Effector memory CD8-positive, alpha-beta T cell (primary cell): Measurements from ENCODE around the gene MTFP1.
"Not testable (repeated sequence)": the region's sequence is repeated elsewhere in the genome, so short reads cannot be mapped to it uniquely, and the experiment has no call there.

Experiments
- ATAC-seq: fragments of 150-1000 bp; cut with Tn5 transposase; replicated peaks from 2 replicates; pipeline ENCODE4 v1.10.0; 2021; ENCODE audit warnings: mild to moderate bottlenecking, moderate library complexity
- DNase-seq, 3 experiments: peaks; one replicate each; pipeline ENCODE4 v3.0.0; 2021
- H3K27ac Mint-ChIP-seq, 2 donors: one replicate each; pipeline ENCODE4 v1.8.0; 2022; ENCODE audit warnings: mild to moderate bottlenecking in 2 of 2, mixed read lengths in 2 of 2, moderate library complexity in 2 of 2
- H3K27me3 Mint-ChIP-seq, 2 donors: one replicate each; pipeline ENCODE4 v1.8.0; 2022; ENCODE audit warnings: mixed read lengths in 2 of 2
- H3K36me3 Mint-ChIP-seq: one replicate; pipeline ENCODE4 v1.8.0; 2022; ENCODE audit warnings: mild to moderate bottlenecking, moderate library complexity, mixed read lengths; ENCODE audit not compliant: insufficient read depth
- H3K4me1 Mint-ChIP-seq, 2 donors: one replicate each; pipeline ENCODE4 v1.8.0; 2022; ENCODE audit warnings: low read depth in 2 of 2, mixed read lengths in 2 of 2
- H3K4me3 Mint-ChIP-seq, 2 donors: one replicate each; pipeline ENCODE4 v1.8.0; 2022; ENCODE audit warnings: mild to moderate bottlenecking in 2 of 2, mixed read lengths in 2 of 2, moderate library complexity in 2 of 2
- H3K9me3 Mint-ChIP-seq, 2 donors: one replicate each; pipeline ENCODE4 v1.8.0; 2022; ENCODE audit warnings: mixed read lengths in 2 of 2

MTFP1 gene

DNA sequence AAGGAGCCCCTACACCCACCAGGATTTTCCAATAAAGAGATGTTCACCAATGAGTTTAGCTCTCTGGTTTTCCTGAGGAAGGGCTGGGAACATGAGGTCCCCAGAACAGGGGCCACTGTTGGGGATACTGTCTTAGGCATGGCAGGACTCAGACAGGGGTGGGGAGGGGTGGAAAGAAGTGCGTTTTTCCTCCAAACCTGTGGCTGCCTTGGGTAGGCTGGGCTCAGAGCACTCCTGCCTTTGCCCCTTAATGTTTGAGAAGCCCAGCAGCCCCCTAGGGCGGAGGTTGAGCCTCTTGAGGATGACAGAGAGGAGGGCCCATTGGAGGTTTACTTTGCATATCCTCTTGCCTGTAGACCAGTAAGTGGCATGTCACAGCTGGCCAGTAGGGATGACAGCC is 10.6 kb downstream of the MTFP1 start:
- peaks cover 33% of the 10 kb centered on the region for H3K36me3 Mint-ChIP-seq
- ATAC-seq = no peak
- peak overlapping the region; percentile 76 to 78 for H3K4me3 Mint-ChIP-seq
- DNase-seq = no peak
- H3K27ac Mint-ChIP-seq = peak overlapping the region; percentile 98 to 99
- peaks cover 35 to 41% of the 10 kb centered on the region in 2 donors for H3K27me3 Mint-ChIP-seq
- peaks cover 6 to 20% of the 10 kb centered on the region in 2 donors for H3K9me3 Mint-ChIP-seq
- peaks cover 16 to 19% of the 10 kb centered on the region in 2 donors for H3K4me1 Mint-ChIP-seq

DNA sequence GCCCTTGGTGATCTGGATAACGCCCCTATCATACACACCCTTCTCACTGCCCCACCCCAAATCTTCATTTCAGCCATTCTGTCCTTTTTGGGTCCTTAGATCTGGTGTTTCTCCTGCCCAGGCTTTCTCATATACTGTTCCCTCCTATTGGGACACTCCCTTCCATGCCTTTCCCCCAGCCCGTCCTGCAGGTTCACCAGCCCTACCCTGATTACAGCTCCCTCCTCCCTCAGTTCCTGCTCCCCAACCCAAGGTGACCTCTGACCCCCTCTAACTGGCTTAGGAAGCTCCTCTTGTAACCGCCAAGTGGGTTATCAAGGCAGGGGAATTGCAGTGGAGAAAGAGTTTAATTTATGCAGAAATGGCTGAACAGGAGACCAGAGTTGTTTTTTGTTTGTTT is 13.0 kb downstream of the MTFP1 start:
- peaks cover 8 to 20% of the 10 kb centered on the region in 2 donors for H3K9me3 Mint-ChIP-seq
- ATAC-seq = no peak
- peaks cover 42 to 47% of the 10 kb centered on the region in 2 donors for H3K27me3 Mint-ChIP-seq
- no peak overlapping the region for H3K4me3 Mint-ChIP-seq
- peaks cover 30 to 33% of the 10 kb centered on the region in 2 donors for H3K4me1 Mint-ChIP-seq
- no peak for DNase-seq
- peaks cover 44% of the 10 kb centered on the region for H3K36me3 Mint-ChIP-seq
- H3K27ac Mint-ChIP-seq = peak overlapping the region; percentile 14 to 27

DNA sequence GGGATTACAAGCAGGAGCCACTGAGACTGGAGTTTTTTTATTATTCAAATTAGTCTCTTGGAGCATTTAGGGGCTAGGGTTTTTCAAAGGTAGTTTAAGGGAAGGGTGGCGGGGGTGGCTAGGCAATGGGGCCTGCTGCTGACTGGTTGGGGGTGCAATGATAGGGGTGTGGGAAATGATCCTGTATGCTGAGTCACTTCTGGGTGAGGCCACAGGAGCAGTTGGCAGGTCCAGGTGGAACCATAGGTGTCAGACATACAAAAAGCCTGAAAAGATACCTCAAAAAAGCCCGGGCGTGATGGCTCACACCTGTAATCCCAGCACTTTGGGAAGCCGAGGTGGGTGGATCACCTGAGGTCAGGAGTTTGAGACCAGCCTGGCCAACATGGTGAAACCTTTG is 13.7 kb downstream of the MTFP1 start:
- H3K27me3 Mint-ChIP-seq = peaks cover 42 to 47% of the 10 kb centered on the region in 2 donors
- no peak for DNase-seq
- ATAC-seq = no peak
- peaks cover 44% of the 10 kb centered on the region for H3K36me3 Mint-ChIP-seq
- H3K4me3 Mint-ChIP-seq = no peak overlapping the region
- H3K4me1 Mint-ChIP-seq = peaks cover 30 to 33% of the 10 kb centered on the region in 2 donors
- H3K27ac Mint-ChIP-seq = peak overlapping the region in 1 of 2 donors; percentile 14
- H3K9me3 Mint-ChIP-seq = peaks cover 8 to 20% of the 10 kb centered on the region in 2 donors

DNA sequence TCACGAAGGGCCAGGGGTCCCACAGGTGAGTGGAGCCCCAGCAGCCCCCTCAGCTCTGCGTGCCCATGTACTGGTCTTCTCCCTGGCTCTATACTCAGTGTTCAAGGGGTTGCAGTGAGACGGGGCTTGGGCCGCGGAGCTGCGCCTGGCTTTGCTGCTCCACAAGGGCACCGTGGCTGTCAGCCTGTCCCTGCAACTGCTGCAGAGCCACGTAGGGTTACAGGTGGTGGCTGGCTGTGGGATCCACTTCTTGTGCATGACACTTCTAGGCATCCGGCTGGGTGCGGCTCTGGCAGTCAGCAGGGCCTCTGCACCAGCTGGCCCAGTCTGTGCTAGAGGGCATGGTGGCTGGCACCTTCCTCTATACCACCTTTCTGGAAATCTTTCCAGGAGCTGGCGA is 14.3 kb downstream of the MTFP1 start:
- Mint-ChIP-seq H3K27me3 (peaks cover 42 to 47% of the 10 kb centered on the region in 2 donors), H3K27ac (no peak overlapping the region), H3K36me3 (peaks cover 44% of the 10 kb centered on the region), H3K9me3 (peaks cover 8 to 20% of the 10 kb centered on the region in 2 donors), H3K4me1 (peaks cover 27 to 29% of the 10 kb centered on the region in 2 donors), H3K4me3 (no peak overlapping the region)
- ATAC-seq = no peak
- DNase-seq = no peak

DNA sequence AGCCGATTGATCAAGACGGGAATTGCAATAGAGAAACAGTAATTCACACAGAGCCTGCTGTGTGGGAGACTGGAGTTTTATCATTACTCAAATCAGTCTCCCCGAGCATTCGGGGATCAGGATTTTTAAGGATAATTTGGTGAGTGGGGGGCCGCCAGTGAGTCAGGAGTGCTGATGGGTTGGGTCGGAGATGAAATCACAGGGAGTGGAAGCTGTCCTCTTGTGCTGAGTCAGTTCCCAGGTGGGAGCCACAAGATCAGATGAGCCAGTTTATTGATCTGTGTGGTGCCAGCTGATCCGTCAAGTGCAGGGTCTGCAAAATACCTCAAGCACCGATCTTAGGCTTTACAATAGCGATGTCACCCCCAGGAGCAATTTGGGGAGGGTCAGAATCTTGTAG is 15.5 kb downstream of the MTFP1 start:
- ATAC-seq (no peak), DNase-seq (no peak)
- H3K9me3 Mint-ChIP-seq = peaks cover 5 to 8% of the 10 kb centered on the region in 2 donors
- H3K27me3 Mint-ChIP-seq = peaks cover 50 to 58% of the 10 kb centered on the region in 2 donors
- no peak overlapping the region for H3K4me3 Mint-ChIP-seq
- peaks cover 16 to 19% of the 10 kb centered on the region in 2 donors for H3K4me1 Mint-ChIP-seq
- H3K36me3 Mint-ChIP-seq = peaks cover 33% of the 10 kb centered on the region
- peak overlapping the region in 1 of 2 donors; percentile 90 for H3K27ac Mint-ChIP-seq

DNA sequence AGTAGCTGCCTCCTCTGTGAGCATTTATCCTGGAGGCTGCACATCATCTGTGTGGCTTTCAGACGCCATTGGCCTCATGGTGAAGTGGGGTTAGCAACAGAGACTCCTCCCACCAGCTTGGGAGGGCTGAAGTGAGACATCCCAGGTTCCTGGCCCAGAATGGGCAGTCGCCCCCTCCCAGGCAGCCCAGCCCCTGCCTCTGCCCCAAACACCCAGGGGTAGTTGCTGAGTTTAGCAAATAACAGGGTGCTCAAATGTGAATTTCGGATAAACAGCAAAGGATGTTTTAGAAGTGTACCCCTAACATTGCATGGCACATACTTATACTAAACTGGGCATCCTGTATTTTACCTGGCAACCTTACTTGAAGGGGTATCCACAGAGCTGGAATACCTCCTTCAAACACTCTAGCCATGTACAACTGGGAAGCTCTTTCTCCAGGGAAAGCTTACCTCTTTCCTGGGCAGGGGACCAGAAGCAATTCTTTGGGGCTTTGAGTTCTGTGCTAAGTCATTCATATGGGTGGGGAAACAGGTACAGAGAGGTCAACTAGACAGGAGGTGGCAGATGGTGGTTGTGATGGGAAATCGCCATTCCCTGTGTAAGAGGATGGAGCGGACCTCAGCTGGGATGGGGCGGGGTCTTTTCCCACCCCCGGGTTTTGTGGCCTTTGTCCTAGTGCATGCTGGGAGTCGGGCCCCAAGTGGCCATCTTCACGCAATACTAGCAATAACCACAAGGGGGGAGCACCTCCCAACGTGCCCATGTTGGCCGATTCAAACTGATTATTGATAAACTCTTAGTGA is 19.3 kb downstream of the MTFP1 start:
- Mint-ChIP-seq H3K4me1 (peaks cover 14 to 17% of the 10 kb centered on the region in 2 donors), H3K27ac (no peak overlapping the region), H3K9me3 (peaks cover 0 to 3% of the 10 kb centered on the region in 2 donors), H3K27me3 (peaks cover 47 to 65% of the 10 kb centered on the region in 2 donors), H3K4me3 (no peak overlapping the region), H3K36me3 (peaks cover 19% of the 10 kb centered on the region)
- DNase-seq (peak; percentile 31 to 51 (median 37)), ATAC-seq (no peak)

DNA sequence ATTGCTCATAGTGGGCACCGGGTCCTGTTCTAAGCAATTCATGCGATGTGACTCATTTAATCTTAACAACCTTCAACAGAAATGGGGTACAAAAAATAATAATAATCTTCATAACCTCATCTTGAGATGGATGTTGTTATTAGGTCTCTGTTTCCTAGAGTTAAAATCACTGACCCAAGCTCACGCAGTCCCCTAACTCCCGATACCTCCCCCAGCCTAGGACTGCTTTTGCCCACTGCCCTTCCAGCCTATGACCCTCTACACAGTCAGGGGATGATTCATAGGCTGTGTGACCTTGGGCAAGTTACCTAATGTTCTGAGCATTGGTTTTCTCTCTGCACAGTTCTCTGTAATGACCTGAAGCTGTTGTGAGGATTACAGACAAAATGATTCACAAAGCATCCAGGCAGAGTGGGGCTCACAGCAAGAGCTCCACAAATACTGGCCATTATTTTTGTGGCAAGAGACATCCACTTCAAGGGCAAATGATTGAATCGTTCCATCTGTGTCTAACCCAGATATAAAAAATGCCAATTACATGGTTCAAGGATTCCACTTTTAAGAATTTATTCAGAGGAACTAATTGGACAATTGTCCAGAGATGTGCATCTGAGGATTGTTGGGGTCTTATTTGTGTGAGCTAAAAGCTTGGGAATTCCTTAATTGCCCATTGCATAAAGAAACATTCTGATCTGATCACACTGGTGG is 20.0 kb downstream of the MTFP1 start:
- Mint-ChIP-seq H3K4me3 (no peak overlapping the region), H3K4me1 (peaks cover 14 to 17% of the 10 kb centered on the region in 2 donors), H3K9me3 (peaks cover 0 to 3% of the 10 kb centered on the region in 2 donors), H3K27ac (no peak overlapping the region), H3K27me3 (peaks cover 46 to 65% of the 10 kb centered on the region in 2 donors), H3K36me3 (peaks cover 16% of the 10 kb centered on the region)
- DNase-seq (no peak), ATAC-seq (no peak)

DNA sequence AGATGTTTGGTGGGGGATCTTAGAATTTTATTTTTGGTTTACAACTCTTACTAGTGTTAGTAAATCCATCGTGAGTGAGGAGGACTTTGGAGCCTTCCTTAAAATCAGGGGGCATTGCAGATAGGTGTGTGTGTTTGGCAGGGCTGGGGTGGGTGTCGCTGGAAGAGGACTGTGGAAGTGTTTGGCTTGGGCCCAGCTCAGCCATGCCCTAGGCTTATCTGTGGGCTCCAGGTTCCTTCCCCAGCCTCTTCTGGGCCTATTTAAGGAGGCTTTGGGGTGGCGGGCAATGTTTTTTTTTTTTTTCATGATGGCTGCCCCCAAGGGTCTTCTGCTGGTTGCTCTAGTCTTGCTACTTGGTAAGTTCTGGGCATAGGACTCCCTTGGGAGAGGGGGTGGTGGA is 22.1 kb downstream of the MTFP1 start:
- Mint-ChIP-seq H3K4me3 (no peak overlapping the region), H3K27me3 (peaks cover 54 to 74% of the 10 kb centered on the region in 2 donors), H3K4me1 (peaks cover 6 to 9% of the 10 kb centered on the region in 2 donors), H3K36me3 (peaks cover 4% of the 10 kb centered on the region), H3K27ac (no peak overlapping the region), H3K9me3 (no peaks in the 10 kb centered on the region)
- DNase-seq (no peak), ATAC-seq (no peak)

DNA sequence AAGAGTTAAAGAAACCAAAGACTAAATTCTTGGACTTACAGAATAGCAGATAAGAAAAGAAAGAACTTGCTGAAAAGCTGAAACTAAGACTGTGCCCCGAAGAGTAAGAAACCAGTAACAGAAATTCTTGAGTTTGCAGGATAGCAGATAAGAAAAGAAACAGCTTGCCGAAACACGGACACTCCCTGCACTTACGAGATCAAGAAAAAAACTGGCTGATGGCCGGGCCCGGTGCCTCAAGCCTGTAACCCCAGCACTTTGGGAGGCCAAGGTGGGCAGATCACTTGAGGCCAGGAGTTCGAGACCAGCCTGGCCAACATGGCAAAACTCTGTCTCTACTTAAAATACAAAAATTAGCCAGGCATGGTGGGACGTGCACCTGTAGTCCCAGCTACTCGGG is 25.9 kb downstream of the MTFP1 start:
- not testable (repeated sequence) for ATAC-seq, H3K36me3 Mint-ChIP-seq, H3K9me3 Mint-ChIP-seq, DNase-seq, H3K27ac Mint-ChIP-seq, H3K4me3 Mint-ChIP-seq, H3K4me1 Mint-ChIP-seq
- H3K27me3 Mint-ChIP-seq = peaks cover 60 to 67% of the 10 kb centered on the region in 2 donors

DNA sequence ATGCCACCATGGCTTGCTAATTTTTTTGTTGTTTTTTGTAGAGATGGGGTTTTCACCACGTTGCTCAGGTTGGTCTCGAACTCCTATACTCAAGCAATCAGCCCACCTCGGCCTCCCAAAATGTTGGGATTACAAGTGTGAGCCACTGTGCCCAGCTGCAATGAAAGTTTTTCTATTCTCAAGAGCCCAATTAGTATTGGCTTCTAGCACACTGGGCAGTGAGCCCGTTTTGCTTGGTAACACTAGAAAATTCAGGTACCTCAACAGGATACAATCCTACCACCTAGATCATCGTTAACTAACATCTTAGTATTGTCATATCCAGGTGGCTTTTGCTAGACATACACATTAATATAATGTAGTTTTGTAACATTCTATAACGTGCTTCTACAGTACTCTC is 27.3 kb downstream of the MTFP1 start:
- H3K27ac Mint-ChIP-seq = no peak overlapping the region
- no peak for ATAC-seq

DNA sequence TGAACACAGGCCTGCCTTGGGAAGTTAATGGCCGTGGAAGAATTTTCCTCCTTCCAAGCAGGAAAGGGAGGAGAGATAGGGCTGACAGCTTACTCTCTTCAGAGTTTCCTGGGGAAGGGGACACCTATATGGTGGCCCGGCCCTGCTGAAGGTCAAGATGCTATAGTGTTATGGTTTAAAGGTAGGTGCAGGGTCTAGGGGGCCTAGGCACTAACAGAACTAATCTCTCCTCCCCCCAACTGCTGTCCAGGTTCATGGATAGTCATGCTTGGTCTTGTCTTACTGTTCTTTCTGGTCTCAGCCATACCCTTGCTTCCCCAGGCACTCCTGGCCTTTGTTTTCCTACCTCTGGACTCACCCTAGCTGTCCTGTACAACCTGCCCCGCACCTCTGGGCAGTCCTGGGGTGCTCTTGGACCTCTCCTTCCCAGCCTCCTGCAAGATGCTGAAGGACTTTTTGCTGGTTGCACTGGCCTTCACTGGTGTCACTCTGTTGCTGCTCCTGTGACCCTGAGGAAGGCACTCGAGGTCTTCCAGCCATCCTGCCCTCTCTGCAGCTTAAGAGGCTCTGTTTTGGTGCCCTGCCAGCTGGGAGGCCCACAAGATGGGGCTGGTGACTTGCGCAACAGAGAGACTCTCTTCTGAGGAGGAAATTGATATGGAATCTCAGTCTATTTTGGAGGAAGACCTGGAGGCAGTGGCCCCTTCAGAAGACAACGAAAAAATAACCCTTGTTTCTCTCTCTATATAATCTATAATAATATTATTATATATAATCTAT is 28.4 kb downstream of the MTFP1 start:
- peaks cover 2% of the 10 kb centered on the region for H3K36me3 Mint-ChIP-seq
- ATAC-seq (peak; percentile 35), DNase-seq (no peak)
- peaks cover 46 to 62% of the 10 kb centered on the region in 2 donors for H3K27me3 Mint-ChIP-seq
- H3K27ac Mint-ChIP-seq = no peak overlapping the region
- H3K9me3 Mint-ChIP-seq = no peaks in the 10 kb centered on the region
- no peaks in the 10 kb centered on the region for H3K4me1 Mint-ChIP-seq
- H3K4me3 Mint-ChIP-seq = no peak overlapping the region

More for the DNA sequence above, 27.3 kb downstream of the MTFP1 start:
- Mint-ChIP-seq H3K4me3 (no peak overlapping the region), H3K4me1 (no peaks in the 10 kb centered on the region), H3K27me3 (peaks cover 53 to 67% of the 10 kb centered on the region in 2 donors), H3K36me3 (peaks cover 2% of the 10 kb centered on the region), H3K9me3 (no peaks in the 10 kb centered on the region)
- no peak for DNase-seq

DNA sequence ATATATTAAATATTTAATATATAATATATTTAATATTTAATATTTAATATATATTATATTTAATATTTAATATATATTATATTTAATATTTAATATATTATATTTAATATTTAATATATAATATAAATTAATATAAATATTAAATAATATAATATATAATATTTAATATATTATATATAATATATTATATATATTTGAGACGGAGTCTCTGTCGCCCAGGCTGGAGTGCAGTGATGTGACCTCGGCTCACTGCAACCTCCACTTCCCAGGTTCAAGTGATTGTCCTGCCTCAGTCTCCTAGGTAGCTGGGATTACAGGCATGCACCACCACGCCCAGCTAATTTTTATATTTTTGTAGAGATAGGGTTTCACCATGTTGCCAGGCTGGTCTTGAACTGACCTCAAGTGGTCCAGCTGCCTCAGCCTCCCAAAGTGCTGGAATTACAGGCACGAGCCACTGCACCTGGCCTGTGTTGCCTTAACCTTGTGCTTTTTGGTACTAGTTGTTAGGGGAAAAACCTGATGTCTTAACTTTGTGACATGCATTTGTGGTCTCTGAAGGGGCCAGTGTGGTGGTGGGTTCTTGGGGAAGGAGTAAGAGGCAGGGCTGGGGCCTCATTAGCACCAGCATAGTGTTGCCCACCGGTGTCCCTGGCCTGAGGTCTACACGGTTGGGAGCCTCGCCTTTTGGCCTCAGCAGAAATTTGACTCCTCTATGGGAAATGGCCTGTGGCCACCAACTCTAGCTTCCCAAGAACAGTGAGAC is 29.7 kb downstream of the MTFP1 start:
- Mint-ChIP-seq H3K27me3 (peaks cover 53 to 70% of the 10 kb centered on the region in 2 donors), H3K36me3 (peaks cover 2% of the 10 kb centered on the region), H3K27ac (no peak overlapping the region), H3K4me1 (no peaks in the 10 kb centered on the region), H3K4me3 (no peak overlapping the region), H3K9me3 (no peaks in the 10 kb centered on the region)
- ATAC-seq (no peak), DNase-seq (no peak)
